HG03280 (cell line): Measurements from ENCODE around the gene PLK4.
A peak's percentile ranks its signal among the peaks of the same experiment; 100 is the strongest.
"Not testable (repeated sequence)": the region's sequence is repeated elsewhere in the genome, so short reads cannot be mapped to it uniquely, and the experiment has no call there.

Source experiments
- ATAC-seq: cut with Tn5 transposase; IDR thresholded peaks from one replicate; pipeline ENCODE4 v1.9.1; 2021; ENCODE audit warnings: mild to moderate bottlenecking, moderate library complexity; ENCODE audit not compliant: unreplicated experiment

The PLK4 gene

DNA sequence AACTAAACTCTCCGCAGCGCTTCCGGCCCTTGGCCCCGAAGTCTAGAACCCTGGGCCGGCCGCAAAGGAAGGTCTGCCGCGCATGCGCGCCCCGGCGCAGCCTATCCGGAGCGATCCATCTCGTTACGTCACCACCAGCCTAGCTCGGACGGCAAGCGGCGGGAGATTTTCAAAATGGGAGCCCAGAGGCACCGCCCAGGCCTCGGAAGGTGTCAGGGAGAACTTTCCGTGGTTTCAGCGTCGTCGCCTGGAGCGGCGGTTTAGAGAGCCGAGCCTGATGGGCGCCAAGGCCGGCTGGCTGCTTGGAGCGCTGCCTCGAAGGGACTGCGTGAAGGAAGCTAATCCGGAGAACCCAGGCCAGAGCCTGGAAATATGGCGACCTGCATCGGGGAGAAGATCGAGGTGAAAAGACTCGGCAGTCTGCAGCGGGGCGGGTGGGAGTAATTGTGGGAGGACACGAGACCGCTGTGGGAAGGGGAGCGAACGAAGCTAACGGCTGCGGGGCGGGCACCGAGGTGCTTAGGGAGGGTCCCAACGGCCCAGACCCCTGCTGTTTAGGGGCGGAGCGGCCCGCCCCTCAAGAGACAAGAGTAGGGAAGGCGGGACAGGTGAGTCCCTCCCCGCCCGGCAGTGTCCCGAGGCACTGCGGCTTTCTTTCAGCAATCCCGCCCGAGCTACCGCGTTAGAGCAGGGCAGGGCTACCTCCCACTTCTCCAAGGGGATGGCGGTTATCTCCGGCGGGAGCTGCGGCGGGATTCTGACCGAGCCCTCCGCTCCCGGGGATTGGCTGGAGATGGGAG, at the start of gene PLK4:
Gene PLK4 (plus strand): TSS at position 131 of the 800 bp plus-strand sequence. CDS start 242 bp downstream, at position 373.
- peak; percentile 90 for ATAC-seq

DNA sequence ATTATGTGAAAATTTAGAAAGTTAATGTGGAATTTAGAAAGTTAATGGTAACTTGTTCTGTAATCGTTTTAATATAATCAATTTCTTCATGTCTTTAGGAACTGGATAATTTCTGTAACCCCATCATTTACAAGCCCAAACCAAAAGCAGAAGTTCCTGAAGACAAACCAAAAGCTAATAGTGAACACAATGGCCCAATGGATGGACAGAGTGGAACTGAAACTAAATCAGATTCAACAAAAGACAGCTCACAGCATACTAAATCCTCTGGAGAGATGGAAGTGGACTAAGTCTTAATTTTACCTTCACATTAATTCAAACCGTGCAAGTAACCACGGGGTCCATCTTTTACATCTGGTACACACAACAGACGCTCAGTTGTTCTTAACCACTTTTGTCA, 48.1 kb upstream of the PLK4 start:
- ATAC-seq, result peak; percentile 72

DNA sequence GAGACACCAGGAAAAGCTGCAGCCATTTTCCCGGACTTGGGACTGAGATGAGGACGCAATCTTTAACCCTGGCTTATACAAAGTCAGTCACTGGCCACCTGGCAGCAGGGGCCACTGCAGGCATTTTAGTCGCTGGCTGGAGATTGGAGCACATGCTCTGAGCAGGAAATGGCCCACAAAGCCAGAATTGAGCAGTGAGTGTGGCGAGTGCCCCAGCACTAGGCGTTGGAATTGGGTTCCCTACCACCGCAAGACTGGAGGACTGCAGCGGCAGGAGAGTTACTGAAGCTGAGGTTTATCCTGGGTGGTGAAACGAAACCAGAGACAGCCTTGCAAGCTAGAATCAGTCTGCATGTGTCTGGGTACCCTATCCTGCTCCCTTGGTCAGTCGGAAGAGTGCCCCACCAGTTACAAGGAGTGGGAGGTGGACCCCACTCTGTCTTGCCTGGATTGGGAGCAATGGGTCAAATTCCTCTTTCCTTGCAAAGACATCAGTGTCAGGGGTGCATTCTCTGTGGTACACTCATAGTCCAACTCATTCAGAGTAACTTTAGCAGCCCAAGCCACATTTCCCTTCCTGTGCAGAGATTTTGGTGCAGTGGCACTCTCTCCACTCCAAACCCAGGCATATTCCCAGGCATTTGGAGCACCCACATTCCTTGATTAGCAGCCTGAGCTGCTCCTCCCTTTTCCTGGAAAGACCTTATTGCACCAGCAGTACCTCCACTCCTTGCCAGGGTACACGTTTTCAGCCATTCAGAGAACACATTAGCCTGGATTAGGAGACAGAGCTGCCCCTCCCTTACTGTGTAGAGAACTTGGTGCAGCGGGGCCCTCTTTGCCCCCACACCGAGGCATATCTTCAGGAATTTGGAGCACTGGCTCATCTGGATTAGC, 36.7 kb upstream of the PLK4 start:
- ATAC-seq, result no peak

DNA sequence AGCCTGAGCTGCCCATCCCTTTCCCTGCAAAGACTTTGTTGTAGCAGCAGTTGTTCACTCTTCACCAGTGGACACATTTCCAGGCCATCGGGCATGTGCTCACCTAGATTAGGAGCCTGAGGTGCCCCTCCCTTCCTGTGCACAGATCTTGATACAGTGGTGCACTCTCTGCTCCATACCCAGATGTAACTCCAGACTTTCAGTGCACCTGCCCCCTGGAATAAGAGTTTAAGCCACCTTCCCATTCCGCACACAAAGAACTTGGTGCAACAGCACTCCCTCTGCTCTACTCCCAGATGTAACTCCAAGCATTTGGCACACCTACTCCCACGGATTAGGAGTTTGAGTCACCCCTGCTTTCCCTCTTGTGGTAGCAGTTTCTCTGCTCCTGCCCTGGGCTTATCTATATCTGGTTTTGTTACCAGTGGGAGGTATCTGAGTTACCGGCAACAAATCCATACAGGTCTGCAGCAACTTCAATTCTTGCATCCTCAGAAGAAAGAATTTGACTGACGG, 36.0 kb upstream of the PLK4 start:
- no peak for ATAC-seq

DNA sequence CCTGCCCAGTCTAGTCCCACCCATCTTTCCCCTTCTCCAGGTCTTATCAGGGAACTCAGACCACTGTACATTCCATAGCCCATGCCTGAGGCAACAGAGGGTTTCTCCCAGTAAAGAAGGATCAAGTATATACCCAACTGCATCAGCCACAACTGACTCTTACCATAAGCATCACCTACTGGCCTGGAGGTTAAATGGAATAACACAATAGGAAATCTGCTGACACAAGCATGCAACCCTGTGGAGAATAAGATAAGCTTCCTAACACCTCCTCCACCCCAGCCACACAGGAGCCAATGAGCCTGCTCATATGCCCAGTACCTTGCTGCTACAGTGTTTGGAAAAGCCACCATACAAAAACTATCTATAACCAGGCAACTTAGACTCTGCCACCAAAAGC, 34.6 kb upstream of the PLK4 start:
- ATAC-seq, result no peak

DNA sequence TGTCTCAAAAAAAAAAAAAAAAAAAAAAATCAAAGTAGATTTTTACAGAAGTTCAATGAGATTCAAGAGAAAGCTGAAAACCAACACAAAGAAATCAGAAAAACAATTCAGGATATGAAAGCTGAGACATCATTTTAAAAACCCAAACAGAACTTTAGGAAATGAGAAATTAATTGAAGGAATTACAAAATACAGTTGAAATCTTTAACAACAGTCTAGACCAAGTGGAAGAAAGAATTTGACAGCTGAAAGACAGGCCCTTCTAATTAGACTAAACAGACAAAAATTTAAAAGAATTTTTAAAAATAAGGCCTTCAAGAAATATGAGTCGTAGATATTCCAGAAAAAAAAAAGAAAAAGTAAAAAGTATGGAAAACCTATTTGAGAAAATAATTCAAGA, 33.9 kb upstream of the PLK4 start:
- no peak for ATAC-seq

DNA sequence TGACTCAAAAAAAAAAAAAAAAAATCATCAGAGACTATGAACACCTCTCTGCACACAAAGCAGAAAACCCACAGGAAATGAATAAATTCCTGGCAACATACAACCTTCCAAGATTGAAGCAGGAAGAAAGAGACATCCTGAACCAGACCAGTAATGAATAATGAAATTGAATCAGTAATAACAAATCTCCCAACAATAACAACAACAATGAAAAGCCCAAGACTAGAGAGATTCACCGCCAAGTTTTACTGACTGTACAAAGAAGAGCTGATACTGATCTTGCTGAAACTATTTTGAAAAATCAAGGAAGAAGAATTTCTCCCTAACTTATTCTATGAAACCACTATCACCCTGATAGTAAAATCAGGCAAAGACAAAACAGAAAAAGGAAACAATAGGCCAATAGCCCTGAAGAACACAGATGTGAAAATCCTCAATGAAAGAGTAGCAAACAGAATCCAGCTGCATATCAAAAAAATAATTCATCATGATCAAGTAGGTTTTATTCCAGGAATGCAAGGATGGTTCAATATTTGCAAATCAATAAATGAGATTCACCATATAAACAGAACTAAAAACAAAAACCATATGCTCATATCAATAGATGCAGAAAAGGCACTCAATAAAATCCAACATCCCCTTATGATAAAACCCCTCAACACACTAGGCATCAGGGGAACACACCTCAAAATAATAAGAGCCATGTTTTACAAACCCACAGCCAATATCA, 31.0 kb upstream of the PLK4 start:
- ATAC-seq, result no peak

DNA sequence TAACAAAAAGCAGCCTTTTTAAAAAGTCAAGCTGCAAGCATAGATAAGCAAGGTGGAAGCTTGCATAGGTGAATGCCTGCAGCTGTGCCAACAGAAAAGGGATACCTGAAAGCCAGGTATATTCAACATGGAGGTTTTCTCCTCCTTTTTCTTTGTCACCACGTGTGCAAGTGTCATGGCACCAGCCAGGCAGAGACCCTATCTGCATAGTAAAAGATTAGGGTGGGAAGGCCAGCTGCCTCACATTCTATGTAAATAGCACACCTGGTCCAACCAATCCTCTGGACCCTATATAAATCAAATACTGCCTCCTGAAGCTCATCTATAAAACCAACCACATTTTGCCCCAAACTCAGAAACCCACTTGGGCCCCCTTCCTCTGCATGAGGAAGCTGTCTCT, 28.0 kb upstream of the PLK4 start:
- ATAC-seq, result no peak

DNA sequence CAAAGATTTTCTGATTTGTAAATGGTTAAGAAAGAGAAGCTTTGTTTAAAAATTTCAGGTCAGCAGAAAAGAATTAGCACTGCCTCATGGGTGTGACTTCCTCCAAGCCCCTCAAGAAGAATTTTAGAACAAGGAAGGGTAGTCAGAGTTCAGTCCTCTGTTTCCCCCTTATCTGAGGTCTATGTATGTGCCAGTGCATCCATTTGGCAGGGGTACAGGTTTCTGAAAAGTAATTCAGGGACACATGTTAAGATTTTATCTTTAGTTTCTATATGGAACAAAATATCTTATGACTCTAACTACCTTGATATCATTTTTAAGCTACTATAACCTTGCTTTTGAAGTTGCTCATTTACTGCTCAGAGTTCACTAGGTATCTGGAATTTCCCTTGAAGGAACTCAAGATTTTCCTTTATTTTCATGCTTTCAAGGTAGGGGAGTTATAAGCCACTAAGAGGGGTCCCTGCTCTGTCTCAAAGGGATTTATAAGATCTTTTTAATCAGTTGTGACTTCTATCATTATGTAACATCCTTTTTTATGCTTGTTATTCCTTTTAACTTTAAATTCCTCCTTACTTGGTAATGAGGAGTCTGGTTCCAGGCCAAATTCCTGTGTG, 24.4 kb upstream of the PLK4 start:
- no peak for ATAC-seq

DNA sequence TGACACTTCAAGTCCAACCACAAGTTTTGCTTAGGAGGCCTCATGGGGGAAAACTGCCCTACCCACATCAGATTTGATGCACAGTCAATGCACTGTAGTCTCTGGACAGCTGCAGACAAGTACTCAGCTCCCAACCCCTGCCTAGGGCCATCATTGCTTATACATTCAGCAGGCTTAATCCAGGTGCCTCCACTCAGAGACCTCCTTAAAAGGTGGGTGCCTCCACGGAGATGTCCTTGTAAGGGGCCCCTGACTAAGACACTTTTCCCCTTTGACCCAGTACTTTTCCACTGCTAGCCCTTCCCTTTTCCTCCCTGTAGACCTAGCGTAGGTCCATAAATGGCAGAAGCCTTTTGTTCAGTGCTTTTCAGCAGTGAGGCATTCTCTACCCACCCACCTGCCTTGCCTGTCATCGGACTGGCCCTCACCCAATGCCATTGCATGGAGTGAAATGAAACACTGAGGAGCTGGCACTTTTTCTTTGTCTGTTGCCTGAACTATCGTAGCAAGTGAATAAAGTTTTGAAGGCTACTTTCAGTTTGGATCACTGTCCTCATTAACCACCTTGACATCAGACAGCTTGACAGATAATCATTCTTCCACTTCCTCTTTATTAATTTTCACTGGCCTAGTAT, 23.8 kb upstream of the PLK4 start:
- ATAC-seq, result peak; percentile 74

DNA sequence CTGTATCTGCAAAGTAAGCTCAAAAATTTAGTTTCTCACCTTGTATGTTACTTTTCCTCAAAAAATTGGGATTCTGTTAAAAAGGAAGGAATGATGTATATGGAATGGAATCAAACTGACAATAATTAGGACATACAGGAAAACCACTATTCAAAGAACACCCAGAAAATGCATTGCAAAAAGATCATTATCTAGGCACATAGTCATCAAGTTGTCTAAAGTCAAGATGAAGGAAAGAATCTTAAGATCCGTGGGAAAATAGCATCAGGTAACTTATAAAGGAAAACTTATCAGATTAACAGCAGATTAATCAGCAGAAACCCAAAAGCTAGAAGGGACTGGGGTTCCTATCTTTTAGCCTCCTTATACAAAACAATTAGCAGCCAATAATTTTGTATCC, 23.1 kb upstream of the PLK4 start:
- no peak for ATAC-seq

DNA sequence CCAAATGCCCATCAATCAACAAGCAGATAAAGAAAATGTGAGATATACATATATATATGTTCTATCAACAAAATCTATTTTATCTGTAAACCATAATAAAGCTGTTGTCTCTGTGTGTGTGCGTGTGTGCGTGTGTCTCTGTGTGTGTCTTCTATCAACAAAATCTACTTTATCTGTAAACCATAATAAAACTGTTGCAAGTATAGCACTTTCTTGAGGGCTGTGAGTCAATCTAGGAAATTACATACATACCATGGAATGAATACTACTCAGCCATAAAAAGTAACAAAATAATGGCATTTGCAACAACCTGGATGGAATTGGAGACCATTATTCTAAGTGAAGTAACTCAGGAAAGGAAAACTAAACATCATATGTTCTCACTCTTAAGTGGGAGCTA, 12.5 kb upstream of the PLK4 start:
- ATAC-seq, result no peak

DNA sequence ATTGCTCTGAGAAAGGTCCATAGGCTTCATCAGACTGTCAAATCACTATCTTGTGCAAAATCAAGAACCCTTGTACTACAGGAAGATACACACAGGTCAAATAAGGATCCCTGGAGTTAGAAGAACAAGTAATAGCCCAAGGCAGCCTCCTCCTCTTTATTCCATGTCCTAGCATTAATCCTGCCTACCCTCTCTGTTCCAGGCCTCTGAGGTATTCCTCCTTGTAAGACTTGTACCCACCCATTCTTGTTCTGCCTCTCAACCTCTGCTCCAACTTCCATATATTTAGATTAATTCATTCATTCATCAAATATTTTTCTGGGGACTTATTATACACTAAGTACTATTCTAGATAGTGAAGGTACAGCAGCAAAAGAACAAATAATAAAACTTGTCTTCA, 10.4 kb upstream of the PLK4 start:
- no peak for ATAC-seq

DNA sequence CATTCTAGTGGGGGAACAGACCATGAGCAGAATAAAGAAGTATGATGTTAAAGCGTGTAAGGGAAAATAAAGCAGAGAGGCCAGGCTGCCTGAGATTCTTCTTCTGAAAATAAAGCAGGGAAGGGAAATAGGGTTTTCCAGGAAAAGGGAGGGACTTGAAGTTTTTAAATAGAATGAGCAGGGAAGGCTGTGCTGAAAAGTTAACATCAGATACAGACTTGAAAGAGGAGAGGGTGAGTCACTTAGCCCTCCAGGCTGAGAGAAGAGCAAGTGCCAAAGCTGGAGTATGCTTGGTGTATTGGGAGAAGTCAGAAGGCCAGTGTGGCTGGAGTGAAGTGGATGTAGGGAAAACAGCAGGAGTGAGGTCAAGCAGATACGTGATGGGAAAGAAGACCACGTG, 10.0 kb upstream of the PLK4 start:
- no peak for ATAC-seq

DNA sequence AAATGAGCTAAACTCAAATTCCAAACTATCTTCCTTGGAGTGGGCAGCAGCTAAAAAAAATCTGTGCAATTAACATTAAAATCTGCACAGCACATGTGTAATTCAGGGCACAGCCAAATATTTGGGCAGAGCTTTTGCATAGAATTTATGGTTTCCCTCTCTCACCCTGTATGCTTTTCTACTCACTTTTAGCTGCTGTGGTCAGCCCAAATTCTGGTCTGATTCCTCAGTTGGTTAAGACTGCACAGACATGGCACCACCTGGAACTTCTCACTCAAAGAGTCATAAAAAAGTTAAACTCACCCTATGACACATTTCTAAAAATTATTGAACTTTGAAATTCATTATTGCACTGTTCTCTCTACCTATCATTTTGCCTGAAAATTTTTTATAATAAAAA, 4.9 kb upstream of the PLK4 start:
- ATAC-seq, result no peak

DNA sequence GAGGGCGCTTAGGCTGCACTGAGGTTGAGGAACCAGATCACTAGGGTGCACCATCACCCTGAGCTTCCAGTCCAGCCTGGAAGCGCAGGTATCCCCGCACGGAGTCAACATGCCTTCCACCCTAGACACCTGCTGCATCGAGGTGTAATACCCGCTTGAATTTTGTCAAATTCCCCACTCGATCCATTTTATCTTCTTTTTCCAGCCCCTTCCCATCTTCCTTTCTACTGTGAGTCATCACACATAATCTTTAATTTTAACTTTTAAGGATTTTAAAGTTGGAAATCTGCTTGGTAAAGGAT, 821 bp downstream of the PLK4 start:
- peak; percentile 29 for ATAC-seq

DNA sequence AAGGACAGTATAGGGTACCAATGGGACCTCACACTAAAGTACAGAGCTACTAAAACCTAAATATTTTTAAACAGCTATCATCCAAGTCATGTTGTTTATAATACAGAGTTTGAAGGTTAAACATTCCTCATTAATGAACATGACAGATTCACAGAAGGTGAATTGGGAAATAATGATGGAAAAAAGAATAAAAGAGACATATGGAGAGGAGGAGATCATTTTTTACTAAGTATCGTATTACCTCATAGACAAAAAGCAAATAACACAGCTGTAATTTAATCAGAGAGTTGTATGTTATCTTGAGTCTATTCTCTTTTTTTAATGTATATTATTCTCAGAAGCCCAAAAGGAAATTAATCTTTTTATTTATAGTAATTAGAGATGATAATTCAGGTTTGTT, 7.9 kb downstream of the PLK4 start:
- ATAC-seq, result no peak

DNA sequence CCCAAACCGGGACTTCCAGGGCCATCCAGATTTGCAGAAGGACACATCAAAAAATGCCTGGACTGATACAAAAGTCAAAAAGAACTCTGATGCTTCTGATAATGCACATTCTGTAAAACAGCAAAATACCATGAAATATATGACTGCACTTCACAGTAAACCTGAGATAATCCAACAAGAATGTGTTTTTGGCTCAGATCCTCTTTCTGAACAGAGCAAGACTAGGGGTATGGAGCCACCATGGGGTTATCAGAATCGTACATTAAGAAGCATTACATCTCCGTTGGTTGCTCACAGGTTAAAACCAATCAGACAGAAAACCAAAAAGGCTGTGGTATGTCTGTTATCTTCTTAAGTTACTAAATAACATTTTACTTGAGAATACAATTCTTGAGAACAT, 9.2 kb downstream of the PLK4 start:
- no peak for ATAC-seq

DNA sequence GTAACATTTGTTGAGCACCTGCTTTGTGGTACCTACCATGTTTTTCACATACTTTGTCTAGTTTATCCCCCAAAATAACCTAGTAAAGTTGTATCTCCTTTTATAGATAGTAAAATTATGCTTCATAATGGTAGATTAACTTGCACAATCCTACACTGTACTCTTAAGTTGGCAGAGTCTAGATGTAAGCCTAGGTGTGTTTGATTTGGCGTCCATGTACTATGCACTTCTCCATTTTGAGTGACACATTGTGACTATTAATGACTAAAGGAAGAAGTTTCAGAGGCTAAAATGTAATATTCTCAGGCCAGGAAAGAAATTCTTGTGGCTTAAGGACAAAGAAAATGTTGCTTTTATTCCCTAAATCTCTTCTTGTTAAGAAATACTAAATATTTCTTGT, 15.4 kb downstream of the PLK4 start:
- ATAC-seq, result no peak

DNA sequence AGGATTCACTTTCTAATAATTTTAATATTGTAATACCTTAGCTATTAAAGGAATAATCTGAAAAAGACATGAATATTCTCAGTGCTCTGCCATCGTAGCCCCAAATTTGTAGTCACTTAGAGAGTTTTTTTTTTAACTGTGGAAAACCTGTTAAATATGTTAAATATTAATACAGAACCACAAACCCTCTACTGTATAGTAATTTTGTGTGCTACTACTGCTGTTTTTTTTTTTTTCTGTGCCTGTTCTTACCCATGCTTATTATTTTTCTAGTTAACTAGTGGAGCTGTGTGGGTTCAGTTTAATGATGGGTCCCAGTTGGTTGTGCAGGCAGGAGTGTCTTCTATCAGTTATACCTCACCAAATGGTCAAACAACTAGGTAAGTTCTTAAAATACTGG, 15.8 kb downstream of the PLK4 start:
- ATAC-seq, result no peak

DNA sequence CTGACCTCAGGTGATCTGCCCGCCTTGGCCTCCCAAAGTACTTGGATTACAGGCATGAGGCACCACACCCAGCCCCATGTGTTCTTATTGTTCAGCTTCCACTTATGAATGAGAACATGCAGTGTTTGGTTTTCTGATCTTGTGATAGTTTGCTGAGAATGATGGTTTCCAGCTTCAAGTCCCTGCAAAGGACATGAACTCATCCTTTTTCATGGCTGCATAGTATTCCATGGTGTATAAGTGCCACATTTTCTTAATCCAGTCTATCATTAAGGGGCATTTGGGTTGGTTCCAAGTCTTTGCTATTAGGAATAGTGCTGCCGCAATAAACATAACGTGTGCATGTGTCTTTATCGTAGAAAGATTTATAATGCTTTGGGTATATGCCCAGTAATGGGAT, 19.0 kb downstream of the PLK4 start:
- ATAC-seq, result not testable (repeated sequence)
